PC-9 (cell line): Measurements from ENCODE around the gene IFNA13.

Source experiments
- EZH2 ChIP-seq: fragments of 200-600 bp; sonication (generic); IDR thresholded peaks from 2 replicates; pipeline ENCODE4 v1.8.0; 2017; ENCODE audit warnings: antibody characterized with exemption, low read depth
- TF ChIP-seq, protein P1 (sequence below): fragments of 200-600 bp; sonication (generic); conservative IDR thresholded peaks from 2 replicates; pipeline ENCODE4 v1.6.1; 2017; ENCODE audit warnings: mixed run types, antibody characterized with exemption, mild to moderate bottlenecking, moderate library complexity

DNA sequence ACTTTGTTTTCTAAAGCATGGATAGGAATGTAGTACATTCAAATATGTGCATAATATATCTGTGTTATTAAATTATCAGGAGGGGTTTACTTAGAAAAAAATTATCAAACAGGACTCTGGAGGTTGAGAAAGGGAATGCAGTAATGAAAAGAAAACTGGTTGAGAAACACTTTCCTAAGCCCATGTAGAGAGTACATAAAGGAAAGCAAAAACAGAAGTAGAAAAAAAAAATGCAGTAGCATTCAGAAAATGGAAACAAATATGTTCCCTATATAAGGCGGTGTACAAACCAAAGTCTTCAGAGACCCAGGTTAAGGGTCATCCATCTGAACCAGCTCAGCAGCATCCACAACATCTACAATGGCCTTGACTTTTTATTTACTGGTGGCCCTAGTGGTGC is 41.0 kb upstream of the IFNA13 start, which contains the start of gene IFNA8:
- TF ChIP-seq EZH2, result no peak
- TF ChIP-seq, protein P1, sequence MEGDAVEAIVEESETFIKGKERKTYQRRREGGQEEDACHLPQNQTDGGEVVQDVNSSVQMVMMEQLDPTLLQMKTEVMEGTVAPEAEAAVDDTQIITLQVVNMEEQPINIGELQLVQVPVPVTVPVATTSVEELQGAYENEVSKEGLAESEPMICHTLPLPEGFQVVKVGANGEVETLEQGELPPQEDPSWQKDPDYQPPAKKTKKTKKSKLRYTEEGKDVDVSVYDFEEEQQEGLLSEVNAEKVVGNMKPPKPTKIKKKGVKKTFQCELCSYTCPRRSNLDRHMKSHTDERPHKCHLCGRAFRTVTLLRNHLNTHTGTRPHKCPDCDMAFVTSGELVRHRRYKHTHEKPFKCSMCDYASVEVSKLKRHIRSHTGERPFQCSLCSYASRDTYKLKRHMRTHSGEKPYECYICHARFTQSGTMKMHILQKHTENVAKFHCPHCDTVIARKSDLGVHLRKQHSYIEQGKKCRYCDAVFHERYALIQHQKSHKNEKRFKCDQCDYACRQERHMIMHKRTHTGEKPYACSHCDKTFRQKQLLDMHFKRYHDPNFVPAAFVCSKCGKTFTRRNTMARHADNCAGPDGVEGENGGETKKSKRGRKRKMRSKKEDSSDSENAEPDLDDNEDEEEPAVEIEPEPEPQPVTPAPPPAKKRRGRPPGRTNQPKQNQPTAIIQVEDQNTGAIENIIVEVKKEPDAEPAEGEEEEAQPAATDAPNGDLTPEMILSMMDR, result no peak
